HG03135 (cell line): ENCODE data around the gene TMEFF2.

Experiments used
- ATAC-seq: cut with Tn5 transposase; IDR thresholded peaks from one replicate; pipeline ENCODE4 v1.9.1; 2021; ENCODE audit warnings: mild to moderate bottlenecking, moderate library complexity; ENCODE audit not compliant: unreplicated experiment

The TMEFF2 gene

DNA sequence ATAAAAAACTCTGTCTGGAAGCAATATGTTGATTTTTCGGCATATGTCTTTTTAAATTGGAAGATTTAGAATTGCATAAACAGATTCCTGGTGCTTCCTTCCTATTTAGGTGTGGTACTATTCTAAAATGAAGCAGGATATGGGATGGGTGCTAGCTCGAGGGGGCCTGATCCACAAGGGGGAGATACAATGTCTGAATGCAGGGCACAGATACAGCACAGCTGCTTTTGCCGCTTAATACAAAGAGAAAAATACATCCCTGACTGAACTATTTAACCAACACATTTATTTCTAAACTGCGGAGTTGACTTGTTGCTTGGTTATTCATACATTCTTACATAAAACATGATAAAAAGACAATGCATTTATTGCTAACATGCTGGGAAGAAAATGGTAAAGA is 169.1 kb downstream of the TMEFF2 start:
- no peak for ATAC-seq

- no peak for ATAC-seq
Observed at GRCh38 chr2:192023006-192023405, 171.7 kb downstream of the TMEFF2 start.

DNA sequence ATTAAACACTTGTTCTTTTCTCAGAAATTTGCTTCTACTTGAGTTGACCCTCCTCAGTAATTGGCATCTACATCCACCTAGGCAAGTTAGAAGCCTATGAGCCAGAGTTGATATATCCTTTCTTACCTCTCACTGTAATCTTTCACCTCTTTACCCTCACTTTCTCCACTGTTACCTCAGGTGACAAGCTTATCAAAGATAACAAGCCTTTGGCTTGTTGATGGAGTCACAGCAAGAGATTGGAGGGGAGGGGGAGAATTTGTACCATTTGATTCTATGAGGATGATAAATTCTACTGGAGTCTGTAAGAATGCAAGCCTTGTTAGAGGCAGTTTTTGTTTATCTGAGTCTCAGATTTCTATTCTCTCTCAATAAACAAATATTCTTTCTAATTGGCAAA is 176.9 kb downstream of the TMEFF2 start:
- no peak for ATAC-seq

DNA sequence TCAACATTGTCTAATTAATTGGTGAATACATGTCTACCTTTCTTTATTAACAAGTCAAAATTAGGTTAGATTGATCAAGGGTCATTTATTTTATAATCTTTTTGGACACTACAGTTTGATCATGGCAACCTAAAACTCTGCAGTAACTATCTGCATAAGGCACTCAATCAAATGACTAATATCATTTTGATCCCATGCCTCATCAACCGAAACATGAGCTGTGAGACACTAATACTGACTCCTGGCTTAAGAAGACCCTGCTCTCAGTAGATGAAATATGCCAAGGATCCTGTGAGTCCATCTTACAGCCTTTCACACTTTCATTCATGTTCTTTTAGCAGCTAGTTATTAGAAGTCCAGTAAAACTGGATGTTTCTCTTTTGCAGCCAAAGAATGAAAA is 178.5 kb downstream of the TMEFF2 start:
- ATAC-seq: no peak

GRCh38 chr2:192013211-192013610 is 181.5 kb downstream of the TMEFF2 start:
- ATAC-seq: no peak

GRCh38 chr2:192011196-192011595 is 183.5 kb downstream of the TMEFF2 start:
- ATAC-seq: no peak

DNA sequence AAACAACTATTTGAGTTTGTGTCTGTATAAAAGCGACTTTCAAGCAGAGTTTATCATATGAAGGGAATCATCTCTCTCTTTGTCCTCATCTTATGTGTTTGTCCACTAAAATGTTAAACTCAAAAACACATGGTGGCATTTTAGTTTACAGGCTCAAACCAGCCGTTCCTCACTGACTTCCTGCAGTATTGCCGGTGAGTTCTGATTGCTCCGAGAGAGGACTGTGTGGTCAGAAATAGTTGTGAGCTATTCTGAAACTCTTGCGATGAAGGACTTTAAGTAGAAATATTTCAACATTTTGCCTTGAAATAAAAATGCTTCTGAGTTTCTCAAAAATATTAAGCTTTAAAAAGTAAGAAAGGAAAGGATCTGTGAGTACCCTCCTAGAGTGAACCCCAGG is 184.7 kb downstream of the TMEFF2 start:
- no peak for ATAC-seq

GRCh38 chr2:192007581-192008228 is 187.0 kb downstream of the TMEFF2 start:
- no peak for ATAC-seq

DNA sequence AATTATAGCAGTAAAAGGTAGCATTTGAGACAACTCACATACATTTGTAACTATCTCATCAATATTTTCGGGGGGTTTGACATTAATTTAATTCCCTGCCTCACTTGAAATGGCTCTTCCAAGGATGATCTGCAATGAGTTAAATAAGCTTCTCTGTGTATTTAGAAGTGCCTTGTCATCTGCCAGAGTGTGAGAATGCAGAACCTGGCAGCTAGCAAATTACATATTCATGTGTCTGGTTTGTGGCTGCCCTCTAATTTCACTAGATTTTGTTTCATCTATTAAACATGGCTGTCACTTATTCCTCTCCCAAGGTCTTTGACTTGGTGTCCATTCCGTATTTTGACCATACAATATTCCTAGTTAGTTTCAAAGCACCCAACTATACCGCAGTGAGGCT is 189.5 kb downstream of the TMEFF2 start:
- no peak for ATAC-seq

DNA sequence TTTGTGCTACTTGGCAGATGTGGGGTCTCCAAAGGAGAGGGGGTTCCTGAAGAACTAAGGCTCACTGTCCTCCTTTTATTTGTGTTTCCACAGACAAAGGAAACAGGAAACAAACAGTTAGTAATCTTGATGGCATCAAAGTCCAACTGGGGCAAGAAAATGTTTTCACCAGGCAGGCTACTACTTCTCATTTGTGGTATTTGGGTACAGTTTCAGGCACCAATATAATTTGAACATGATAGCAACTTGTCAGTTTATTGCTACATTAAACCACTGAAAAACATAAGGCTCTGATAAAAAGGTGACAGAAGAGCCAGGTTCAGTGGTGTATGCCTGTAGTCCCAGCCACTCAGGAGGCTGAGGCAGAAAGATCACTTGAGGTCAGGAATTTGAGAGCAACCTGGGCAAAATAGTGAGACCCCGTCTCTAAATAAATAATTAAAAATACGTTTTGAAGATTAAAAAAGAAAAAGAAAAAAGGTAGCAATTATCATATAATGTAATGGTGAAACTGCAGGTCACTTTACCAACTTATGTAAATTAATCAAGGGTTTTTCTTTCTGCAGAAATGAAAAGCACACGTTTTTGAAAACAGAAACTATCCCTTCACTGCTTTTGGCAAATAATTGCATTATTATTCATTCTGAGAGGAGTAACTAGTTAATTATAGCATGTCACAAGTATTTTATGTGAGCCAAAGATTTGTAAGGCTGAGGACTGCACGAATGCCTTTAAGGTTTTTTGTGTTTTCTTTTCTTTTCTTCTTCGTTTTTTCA is 190.4 kb downstream of the TMEFF2 start:
- ATAC-seq: no peak

DNA sequence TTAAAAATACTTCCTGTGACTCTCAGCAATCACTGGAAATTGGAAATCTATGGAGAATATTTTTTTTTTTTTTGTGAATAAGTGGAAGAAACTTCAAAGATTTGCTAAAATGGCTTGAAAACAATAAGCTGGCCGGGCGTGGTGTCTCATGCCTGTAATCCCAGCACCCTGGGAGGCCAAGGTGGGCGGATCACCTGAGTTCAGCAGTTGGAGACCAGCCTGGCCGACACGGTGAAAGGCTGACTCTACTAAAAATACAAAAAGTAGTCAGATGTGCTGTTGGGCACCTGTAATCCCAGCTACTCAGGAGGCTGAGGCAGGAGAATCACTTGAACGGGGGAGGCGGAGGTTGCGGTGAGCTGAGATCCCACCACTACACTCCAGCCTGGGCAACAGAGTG is 192.3 kb downstream of the TMEFF2 start:
- ATAC-seq: no peak

DNA sequence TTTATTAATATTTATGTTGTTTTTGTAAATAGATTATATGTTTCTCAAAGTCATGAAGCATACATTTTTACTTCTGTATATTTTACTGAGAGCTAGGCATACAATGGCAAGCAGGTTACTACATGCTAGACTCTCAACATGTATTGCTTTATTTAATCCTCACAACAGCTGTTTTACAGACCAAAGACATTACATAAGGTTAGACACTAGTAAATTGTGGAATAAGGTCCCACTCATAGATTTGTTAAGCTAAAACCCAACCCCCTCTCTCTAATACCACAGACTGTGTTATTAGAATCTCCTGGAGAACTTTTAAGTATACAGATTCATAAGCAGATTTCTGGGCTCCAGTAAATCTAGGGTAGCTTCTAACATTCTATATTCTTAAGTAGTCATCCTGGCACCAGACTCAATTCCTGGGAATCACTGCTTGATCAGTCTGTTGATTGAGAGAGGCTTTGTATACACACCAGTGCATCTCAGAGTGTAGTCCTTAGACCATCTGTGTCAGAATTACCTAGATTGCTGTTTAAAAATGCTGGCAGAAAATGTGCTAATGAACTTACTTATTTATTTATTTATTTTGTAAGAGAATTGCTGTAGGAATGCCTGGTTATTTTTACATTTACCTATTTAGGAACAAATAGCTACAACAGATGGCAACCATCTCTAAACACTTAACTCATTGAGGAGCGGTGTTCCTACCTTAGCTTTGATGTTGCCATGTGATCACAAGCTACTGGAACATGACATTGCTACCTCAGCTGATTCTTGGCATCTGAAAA is 194.3 kb downstream of the TMEFF2 start:
- ATAC-seq: no peak

DNA sequence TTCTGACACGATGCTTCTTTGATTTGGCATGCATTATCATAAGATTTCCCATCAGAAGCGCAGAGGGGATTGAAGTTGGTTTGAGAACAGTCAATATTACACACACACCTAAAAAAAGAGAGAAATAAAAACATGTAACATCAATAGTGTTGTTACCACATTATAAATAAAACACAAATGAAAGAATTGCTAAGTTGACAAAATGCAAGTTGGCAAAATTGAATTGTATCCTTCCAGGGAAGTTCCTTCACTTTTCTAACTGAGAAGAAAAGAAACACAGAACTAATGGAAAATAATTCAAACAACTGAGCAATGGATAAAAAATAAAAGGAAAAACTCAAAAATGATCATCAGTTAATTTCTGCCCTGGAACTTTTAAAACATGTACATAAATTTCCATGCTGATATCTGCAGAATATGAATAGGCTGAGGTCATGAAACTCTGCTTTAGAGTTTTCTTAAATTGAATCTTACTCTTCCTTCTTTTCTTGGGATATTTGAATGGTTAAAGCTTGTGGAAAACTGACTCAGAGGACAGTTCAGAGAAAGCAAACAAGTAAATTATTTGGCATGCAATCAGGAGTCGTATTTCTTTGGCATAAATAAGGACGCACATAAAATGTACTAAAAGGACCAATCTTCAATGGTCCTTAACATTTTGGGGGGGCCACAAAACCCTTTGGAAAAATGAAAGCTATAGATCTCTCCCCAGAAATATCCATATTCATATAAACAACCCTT is 195.5 kb downstream of the TMEFF2 start:
- ATAC-seq: no peak

- ATAC-seq: no peak
Observed at GRCh38 chr2:191995285-191995684, 199.4 kb downstream of the TMEFF2 start.

DNA sequence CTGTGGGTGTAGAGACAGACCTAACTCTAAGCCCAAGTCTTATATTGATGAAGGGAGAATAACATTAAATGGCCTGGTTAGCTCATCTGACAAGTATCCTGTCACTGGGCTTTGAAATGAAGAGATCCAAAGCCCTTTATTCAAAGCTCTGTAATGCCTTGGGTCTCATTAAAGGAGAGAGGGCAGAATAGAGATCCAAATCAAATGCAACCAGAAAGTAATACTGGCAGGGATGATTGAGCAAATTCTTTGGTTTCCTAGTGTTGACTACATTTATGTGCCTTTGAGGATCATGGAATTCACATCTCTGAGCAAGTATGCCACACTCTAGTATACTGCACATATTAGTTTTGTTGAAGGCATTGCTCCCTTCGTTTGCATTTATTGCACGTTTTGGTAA is 200.0 kb downstream of the TMEFF2 start:
- ATAC-seq: no peak

GRCh38 chr2:191991442-191991841 is 203.3 kb downstream of the TMEFF2 start:
- no peak for ATAC-seq

- no peak for ATAC-seq
Observed at GRCh38 chr2:191985740-191986139, 209.0 kb downstream of the TMEFF2 start.

- ATAC-seq: no peak
Observed at GRCh38 chr2:191983591-191983990, 211.1 kb downstream of the TMEFF2 start.

DNA sequence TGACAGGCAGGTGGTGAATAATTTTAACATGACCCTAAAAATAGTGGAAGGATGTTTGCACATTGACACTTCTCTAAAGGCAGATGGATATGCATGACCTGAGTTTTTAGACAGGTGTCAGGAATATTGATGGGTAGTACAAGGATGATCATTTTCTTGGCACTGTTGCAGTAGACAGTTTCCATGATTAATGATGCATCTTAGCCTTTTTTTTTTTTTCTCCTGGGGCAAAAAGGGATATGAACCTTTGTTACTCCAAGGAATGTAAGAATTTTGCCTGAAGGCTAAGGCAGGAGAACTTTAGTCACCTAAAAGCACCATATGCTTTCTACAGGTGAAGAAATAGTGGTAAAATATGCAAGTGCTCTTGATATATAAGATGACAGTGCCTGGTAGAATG is 211.5 kb downstream of the TMEFF2 start:
- ATAC-seq: no peak

DNA sequence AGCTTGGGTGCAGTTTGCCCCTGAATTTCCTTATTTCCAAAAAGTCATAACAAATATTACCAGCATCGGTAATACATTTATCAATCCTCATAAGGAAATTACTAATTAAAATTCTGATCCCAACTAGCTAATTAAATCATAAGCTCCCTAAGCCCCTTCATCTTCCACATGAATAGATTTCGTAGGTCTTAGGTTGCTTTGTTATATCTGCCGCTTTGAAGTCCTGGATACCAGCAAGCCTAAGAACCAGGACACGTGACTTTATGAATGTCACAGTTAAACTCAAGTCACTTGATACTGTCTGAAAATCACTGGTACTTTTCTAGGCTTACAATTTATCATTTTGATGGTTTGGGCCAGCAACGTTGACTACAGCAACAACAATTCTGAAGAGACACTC is 213.0 kb downstream of the TMEFF2 start:
- ATAC-seq: no peak

GRCh38 chr2:191980483-191980882 is 214.2 kb downstream of the TMEFF2 start:
- ATAC-seq: no peak
